ENCODE measurements around the gene GPR171. TPM values are rescaled to one million over a fixed set of nuclear protein-coding genes. Genes with fewer than 3 reads are reported as not detected.
"Not testable (repeated sequence)": the region's sequence is repeated elsewhere in the genome, so short reads cannot be mapped to it uniquely, and the experiment has no call there.

Gene GPR171
- total RNA-seq, 4 donors from 2014 or later, result 2.8 to 10.6 (median 4.7) TPM

- TF ChIP-seq CTCF (IDR thresholded peaks at IDR 0.05), result no peak
- DNase-seq (ENCODE audit: low spot score) (no peak), ATAC-seq (ENCODE audit: low FRiP score) (no peak)
These were observed 24.7 kb downstream of the GPR171 start for GRCh38 chr3:151178208-151178845.

- TF ChIP-seq CTCF (IDR thresholded peaks at IDR 0.05), result no peak
- no peak for DNase-seq (ENCODE audit: low spot score)
- no peak for ATAC-seq (ENCODE audit: low FRiP score)
These were observed 27.1 kb downstream of the GPR171 start for GRCh38 chr3:151175952-151176351.

GRCh38 chr3:151174351-151174750 is 28.7 kb downstream of the GPR171 start:
- no peak for DNase-seq (ENCODE audit: low spot score)
- TF ChIP-seq CTCF (IDR thresholded peaks at IDR 0.05), result no peak
- ATAC-seq (ENCODE audit: low FRiP score), result no peak

GRCh38 chr3:151171145-151171757 is 31.8 kb downstream of the GPR171 start:
- TF ChIP-seq CTCF (IDR thresholded peaks at IDR 0.05), result no peak
- no peak for ATAC-seq (ENCODE audit: low FRiP score)
- DNase-seq (ENCODE audit: low spot score), result no peak

DNA sequence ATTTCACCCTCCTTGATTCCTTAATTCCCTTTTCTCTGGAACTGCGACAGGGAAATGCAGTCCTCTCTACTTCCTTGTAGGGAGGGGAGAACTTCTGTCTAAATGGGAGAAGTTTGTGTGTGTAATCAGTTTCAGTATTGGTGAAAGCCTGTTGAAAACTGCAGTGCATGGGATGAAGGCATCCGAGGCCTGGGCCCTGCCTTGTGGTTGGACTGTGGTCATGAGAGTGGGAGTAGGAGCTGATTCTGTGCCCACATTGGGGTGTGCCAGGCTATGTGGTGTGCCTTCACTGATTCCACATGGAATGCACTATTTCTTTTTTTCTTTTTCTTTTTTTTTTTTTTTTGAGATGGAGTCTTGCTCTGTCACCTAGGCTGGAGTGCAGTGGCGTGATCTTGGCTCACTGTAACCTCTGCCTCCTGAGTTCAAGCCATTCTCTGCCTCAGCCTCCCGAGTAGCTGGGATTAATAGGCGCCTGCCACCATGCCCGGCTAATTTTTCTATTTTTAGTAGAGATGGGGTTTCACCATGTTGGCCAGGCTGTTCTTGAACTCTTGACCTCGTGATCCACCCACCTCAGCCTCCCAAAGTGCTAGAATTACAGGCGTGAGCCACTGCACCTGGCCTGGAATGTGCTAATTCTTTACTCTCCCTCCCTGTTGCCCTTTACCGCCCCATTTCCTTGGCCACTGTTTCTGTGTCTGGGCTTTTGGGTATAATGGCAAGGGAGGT is 32.9 kb downstream of the GPR171 start:
- DNase-seq (ENCODE audit: low spot score); ATAC-seq (ENCODE audit: low FRiP score): not testable (repeated sequence)

DNA sequence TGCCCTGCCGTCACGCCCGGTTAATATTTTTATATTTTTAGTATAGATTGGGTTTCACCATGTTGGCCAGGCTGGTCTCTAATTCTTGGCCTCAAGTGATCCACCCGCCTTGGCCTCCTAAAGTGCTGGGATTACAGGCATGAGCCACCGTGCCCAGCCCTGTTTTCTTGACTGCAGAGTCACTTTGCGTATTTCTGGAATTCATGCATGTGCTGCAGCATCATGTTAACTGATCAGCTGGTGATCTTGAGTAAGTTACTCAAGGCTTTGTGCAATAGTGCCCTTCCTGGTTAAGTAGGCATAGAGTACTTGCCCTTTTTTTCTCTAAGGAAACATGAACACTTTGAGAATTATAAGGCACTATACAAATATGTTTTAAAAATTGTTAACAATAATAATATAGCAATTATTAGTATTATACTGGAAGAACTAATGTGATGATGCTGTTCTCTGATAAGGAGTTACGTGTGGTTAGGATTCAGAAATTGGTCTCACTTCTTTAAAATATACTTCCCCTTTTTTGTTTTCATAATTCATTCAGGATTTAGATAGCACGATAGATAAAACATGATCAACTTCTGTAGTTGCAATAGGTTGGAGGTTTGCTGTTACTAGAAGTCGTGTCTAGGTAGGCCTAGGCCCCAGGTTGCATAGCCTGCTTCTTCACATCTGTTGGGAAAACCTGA is 33.6 kb downstream of the GPR171 start:
- no peak for TF ChIP-seq CTCF (IDR thresholded peaks at IDR 0.05)
- ATAC-seq (ENCODE audit: low FRiP score) (no peak), DNase-seq (ENCODE audit: low spot score) (no peak)
